HK-2 (cell line): ENCODE data around the gene MEPCE.

Experiments
- DNase-seq: peaks from one replicate; pipeline ENCODE4 v3.0.0-alpha.2; 2018; ENCODE audit not compliant: unreplicated experiment

Gene MEPCE

GRCh38 chr7:100483090-100483721 is 53.6 kb downstream of the MEPCE start:
- DNase-seq = peak; percentile 67
